K562 (cell line): ENCODE data around the gene TAF11. TPM values are rescaled to one million over a fixed set of nuclear protein-coding genes. Genes with fewer than 3 reads are reported as not detected.

Experiments used
- BRD9 ChIP-seq: fragments of 450-650 bp; IDR thresholded peaks from 2 replicates; pipeline ENCODE4 v1.6.1; 2018; ENCODE audit warnings: low read depth; ENCODE audit not compliant: partially characterized antibody
- ELF4 ChIP-seq: fragments of 450-650 bp; formaldehyde crosslinking; IDR thresholded peaks from 2 replicates; pipeline ENCODE4 v1.4.0; 2022; ENCODE audit warnings: missing genetic modification characterization
- MAFG ChIP-seq: fragments of 450-650 bp; conservative IDR thresholded peaks from 2 replicates; pipeline ENCODE4 v1.6.1; 2016; ENCODE audit warnings: missing genetic modification characterization, missing compliant biosample characterization
- PRPF4 ChIP-seq: fragments of 200-400 bp; formaldehyde crosslinking; IDR thresholded peaks from one replicate; pipeline ENCODE4 v1.6.1; 2017; ENCODE audit warnings: low read length, low read depth, mild to moderate bottlenecking; ENCODE audit not compliant: insufficient read depth, poor library complexity, severe bottlenecking
- SLC30A9 ChIP-seq: fragments of 250-450 bp; sonication (Bioruptor Pico); IDR thresholded peaks from 2 replicates; pipeline ENCODE4 v1.8.0; 2022; ENCODE audit warnings: mild to moderate bottlenecking, moderate library complexity
- SMARCA5 ChIP-seq: fragments of 450-650 bp; IDR thresholded peaks from 2 replicates; pipeline ENCODE4 v1.6.1; 2016
- TRIM28 ChIP-seq: fragments of 450-650 bp; IDR thresholded peaks from 2 replicates; pipeline ENCODE4 v1.6.1; 2017
- ZFP30 ChIP-seq: fragments of 250-450 bp; sonication (Bioruptor Pico); IDR thresholded peaks from 2 replicates; pipeline ENCODE4 v1.8.0; 2022; ENCODE audit warnings: moderate library complexity, mild to moderate bottlenecking, inconsistent platforms, borderline replicate concordance
- ZNF280A ChIP-seq: fragments of 450-650 bp; IDR thresholded peaks from 2 replicates; pipeline ENCODE4 v1.6.1; 2018; ENCODE audit warnings: mild to moderate bottlenecking, low read depth; ENCODE audit not compliant: partially characterized antibody
- ZNF347 ChIP-seq: fragments of 450-650 bp; formaldehyde crosslinking; IDR thresholded peaks from 2 replicates; pipeline ENCODE4 v1.4.0; 2020; ENCODE audit warnings: low read depth, mild to moderate bottlenecking, moderate library complexity
- ZNF57 ChIP-seq: fragments of 450-650 bp; formaldehyde crosslinking; IDR thresholded peaks from 2 replicates; pipeline ENCODE4 v1.4.0; 2020; ENCODE audit warnings: mild to moderate bottlenecking, moderate library complexity
- ZNF584 ChIP-seq: fragments of 200-800 bp; sonication (Bioruptor generic); IDR thresholded peaks from 2 replicates; pipeline ENCODE4 v1.6.1; 2016; ENCODE audit warnings: low read depth, mild to moderate bottlenecking, missing genetic modification characterization, missing compliant biosample characterization
- ZNF639 ChIP-seq, 2 experiments: fragments of 200-800 bp in 1 of 2; sonication (Bioruptor generic) in 1 of 2; sonication (generic) in 1 of 2; formaldehyde crosslinking in 1 of 2; IDR thresholded peaks in 1 of 2; conservative IDR thresholded peaks in 1 of 2; 2 replicates each; pipeline versions ENCODE4 v1.5.0 to v1.6.1; 2016 to 2020; ENCODE audit warnings: missing compliant biosample characterization in 1 of 2, missing genetic modification characterization in 1 of 2, missing genetic modification reagents in 1 of 2
- polyA plus RNA-seq, 8 experiments: library from polyadenylated mRNA; depleted of rRNA in 4 of 8; stranded (reverse) in 5 of 8; unstranded in 3 of 8; fragments of >200 nt; fragmentation: Nextera tagmentation in 2 of 8; fragmentation: Illumina TruSeq in 1 of 8; extraction: Ambion mirVana in 2 of 8; extraction: Trizol in 1 of 8; gene quantifications; 2 replicates each; pipeline versions ENCODE4 v1.2.1 to v1.2.3, GENCODE V29; 2011 to 2014; ENCODE audit warnings: inconsistent platforms in 1 of 8, missing spikeins in 1 of 8
- total RNA-seq, 7 experiments: library from RNA; depleted of rRNA in 6 of 7; stranded (reverse); fragments of >200 nt in 6 of 7; fragmentation: Illumina TruSeq in 2 of 7; extraction: Trizol in 2 of 7; gene quantifications; 2 replicates each; pipeline versions ENCODE4 v1.2.1 to v1.2.3, GENCODE V29; 2011 to 2021; ENCODE audit warnings: low replicate concordance in 1 of 7
- TF ChIP-seq, protein P1 (sequence below): fragments of 250-450 bp; sonication (Bioruptor Pico); IDR thresholded peaks from 2 replicates; pipeline ENCODE4 v1.4.0; 2020
- TF ChIP-seq, protein P2 (sequence below): fragments of 250-450 bp; sonication (Bioruptor Pico); IDR thresholded peaks from 2 replicates; pipeline ENCODE4 v1.4.0; 2020; ENCODE audit warnings: mild to moderate bottlenecking, moderate library complexity, borderline replicate concordance

TAF11 gene
- total and polyA plus RNA-seq, 9 of the 15 experiments (the other 6 are each of a cell fraction or from before 2014, with no cell fraction given) = 40.9 to 91.9 (median 71.9) TPM

DNA sequence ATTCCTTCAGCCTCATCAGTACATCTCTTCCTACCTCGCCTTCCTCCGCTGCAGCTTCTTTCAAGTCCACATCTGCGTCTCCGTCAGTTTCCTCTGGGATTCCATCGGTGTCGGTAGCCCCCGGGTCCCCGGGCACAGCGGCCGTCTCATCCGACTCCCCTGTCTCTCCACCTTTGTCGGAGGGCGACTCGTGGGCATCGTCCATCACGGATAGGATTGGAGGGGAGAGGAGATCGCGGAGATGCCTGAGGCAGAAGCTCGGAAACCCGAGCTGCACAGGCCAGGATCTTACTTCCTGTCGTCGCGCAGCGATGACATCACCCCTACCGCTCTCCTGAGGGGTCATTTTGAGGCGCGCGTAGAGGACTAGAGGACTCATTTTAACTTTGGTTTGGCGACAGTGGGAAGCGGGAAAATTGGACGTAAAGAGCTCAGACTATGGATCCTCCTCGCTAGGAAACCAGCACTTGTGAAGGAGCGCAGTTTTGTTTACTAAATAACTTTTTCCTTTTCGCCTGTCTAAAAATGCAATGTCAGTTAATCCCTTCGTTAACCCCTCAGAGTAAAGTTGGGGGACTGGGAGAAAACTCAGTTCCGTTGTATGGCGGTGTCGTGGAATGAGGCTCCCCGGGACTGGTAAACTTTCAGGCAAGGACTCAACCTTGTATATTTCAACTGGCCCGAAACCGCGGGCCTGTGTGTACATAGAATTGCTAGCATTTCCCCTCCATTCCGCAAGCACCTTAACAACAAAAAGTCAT, at the start of gene TAF11 (continued):
- peak in 1 of 2 experiments; percentile 59; a peak in 1 of 4 replicates for TF ChIP-seq ZNF639 (CRISPR knock-in tag; conservative IDR thresholded peaks at IDR 0.05 in 1 of 2, IDR thresholded peaks at IDR 0.05 in 1 of 2)
- 0 out of 2 replicates have a peak, but pooled peaks have one; percentile 75 for TF ChIP-seq ZNF584 (CRISPR knock-in tag)
- no peak for TF ChIP-seq SMARCA5
- TF ChIP-seq PRPF4 = no peak
- peak; percentile 64; the same call in 1 of the 2 replicates for TF ChIP-seq TRIM28
- TF ChIP-seq, protein P1, sequence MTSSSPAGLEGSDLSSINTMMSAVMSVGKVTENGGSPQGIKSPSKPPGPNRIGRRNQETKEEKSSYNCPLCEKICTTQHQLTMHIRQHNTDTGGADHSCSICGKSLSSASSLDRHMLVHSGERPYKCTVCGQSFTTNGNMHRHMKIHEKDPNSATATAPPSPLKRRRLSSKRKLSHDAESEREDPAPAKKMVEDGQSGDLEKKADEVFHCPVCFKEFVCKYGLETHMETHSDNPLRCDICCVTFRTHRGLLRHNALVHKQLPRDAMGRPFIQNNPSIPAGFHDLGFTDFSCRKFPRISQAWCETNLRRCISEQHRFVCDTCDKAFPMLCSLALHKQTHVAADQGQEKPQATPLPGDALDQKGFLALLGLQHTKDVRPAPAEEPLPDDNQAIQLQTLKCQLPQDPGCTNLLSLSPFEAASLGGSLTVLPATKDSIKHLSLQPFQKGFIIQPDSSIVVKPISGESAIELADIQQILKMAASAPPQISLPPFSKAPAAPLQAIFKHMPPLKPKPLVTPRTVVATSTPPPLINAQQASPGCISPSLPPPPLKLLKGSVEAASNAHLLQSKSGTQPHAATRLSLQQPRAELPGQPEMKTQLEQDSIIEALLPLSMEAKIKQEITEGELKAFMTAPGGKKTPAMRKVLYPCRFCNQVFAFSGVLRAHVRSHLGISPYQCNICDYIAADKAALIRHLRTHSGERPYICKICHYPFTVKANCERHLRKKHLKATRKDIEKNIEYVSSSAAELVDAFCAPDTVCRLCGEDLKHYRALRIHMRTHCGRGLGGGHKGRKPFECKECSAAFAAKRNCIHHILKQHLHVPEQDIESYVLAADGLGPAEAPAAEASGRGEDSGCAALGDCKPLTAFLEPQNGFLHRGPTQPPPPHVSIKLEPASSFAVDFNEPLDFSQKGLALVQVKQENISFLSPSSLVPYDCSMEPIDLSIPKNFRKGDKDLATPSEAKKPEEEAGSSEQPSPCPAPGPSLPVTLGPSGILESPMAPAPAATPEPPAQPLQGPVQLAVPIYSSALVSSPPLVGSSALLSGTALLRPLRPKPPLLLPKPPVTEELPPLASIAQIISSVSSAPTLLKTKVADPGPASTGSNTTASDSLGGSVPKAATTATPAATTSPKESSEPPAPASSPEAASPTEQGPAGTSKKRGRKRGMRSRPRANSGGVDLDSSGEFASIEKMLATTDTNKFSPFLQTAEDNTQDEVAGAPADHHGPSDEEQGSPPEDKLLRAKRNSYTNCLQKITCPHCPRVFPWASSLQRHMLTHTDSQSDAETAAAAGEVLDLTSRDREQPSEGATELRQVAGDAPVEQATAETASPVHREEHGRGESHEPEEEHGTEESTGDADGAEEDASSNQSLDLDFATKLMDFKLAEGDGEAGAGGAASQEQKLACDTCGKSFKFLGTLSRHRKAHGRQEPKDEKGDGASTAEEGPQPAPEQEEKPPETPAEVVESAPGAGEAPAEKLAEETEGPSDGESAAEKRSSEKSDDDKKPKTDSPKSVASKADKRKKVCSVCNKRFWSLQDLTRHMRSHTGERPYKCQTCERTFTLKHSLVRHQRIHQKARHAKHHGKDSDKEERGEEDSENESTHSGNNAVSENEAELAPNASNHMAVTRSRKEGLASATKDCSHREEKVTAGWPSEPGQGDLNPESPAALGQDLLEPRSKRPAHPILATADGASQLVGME (CRISPR knock-in tag) = peak; percentile 91; the same call in 1 of the 2 replicates
- TF ChIP-seq ELF4 (CRISPR knock-in tag) = peak; percentile 20; the same call in 1 of the 2 replicates
- no peak for TF ChIP-seq ZNF57 (CRISPR knock-in tag)
- TF ChIP-seq ZNF347 (CRISPR knock-in tag) = no peak
- TF ChIP-seq, protein P2, sequence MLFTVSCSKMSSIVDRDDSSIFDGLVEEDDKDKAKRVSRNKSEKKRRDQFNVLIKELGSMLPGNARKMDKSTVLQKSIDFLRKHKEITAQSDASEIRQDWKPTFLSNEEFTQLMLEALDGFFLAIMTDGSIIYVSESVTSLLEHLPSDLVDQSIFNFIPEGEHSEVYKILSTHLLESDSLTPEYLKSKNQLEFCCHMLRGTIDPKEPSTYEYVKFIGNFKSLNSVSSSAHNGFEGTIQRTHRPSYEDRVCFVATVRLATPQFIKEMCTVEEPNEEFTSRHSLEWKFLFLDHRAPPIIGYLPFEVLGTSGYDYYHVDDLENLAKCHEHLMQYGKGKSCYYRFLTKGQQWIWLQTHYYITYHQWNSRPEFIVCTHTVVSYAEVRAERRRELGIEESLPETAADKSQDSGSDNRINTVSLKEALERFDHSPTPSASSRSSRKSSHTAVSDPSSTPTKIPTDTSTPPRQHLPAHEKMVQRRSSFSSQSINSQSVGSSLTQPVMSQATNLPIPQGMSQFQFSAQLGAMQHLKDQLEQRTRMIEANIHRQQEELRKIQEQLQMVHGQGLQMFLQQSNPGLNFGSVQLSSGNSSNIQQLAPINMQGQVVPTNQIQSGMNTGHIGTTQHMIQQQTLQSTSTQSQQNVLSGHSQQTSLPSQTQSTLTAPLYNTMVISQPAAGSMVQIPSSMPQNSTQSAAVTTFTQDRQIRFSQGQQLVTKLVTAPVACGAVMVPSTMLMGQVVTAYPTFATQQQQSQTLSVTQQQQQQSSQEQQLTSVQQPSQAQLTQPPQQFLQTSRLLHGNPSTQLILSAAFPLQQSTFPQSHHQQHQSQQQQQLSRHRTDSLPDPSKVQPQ (CRISPR knock-in tag) = no peak
- TF ChIP-seq SLC30A9 (CRISPR knock-in tag) = no peak
- no peak for TF ChIP-seq ZNF280A
- peak; percentile 61 for TF ChIP-seq MAFG (tag)
- no peak for TF ChIP-seq ZFP30 (CRISPR knock-in tag)
- no peak for TF ChIP-seq BRD9
